Activated B cell treated with CpG ODN at 0.5 μM for 24 hours (primary cell): ENCODE data around the gene SPEM1. TPM values are rescaled to one million over a fixed set of nuclear protein-coding genes. Genes with fewer than 3 reads are reported as not detected.

Experiments
- ATAC-seq: fragments of 200-7000 bp; cut with Tn5 transposase; one replicate; pipeline ENCODE4 v1.10.0; 2021; ENCODE audit warnings: low read depth, mild to moderate bottlenecking, moderate library complexity
- CTCF ChIA-PET: fragments of 350-600 bp; sonication (Branson Sonifier 250); formaldehyde crosslinking; loops from one replicate; lab custom pipeline; 2021; ENCODE audit warnings: antibody characterized with exemption; lab: Charles Lee
- POLR2A ChIA-PET: fragments of 350-600 bp; sonication (Branson Sonifier 250); formaldehyde crosslinking; loops from one replicate; lab custom pipeline; 2021; ENCODE audit warnings: antibody characterized with exemption; lab: Charles Lee
- DNase-seq: peaks from one replicate; pipeline ENCODE4 v3.0.0; 2022
- H3K27ac Mint-ChIP-seq: one replicate; pipeline ENCODE4 v1.8.0; 2020; ENCODE audit warnings: mixed read lengths
- H3K27me3 Mint-ChIP-seq: one replicate; pipeline ENCODE4 v1.8.0; 2021; ENCODE audit warnings: mixed read lengths
- H3K36me3 Mint-ChIP-seq: one replicate; pipeline ENCODE4 v1.8.0; 2021; ENCODE audit warnings: low read depth, mixed read lengths
- H3K4me1 Mint-ChIP-seq: one replicate; pipeline ENCODE4 v1.8.0; 2021; ENCODE audit warnings: mixed read lengths
- H3K4me3 Mint-ChIP-seq: one replicate; pipeline ENCODE4 v1.8.0; 2020; ENCODE audit warnings: mild to moderate bottlenecking, mixed read lengths
- H3K9me3 Mint-ChIP-seq: one replicate; pipeline ENCODE4 v1.8.0; 2020; ENCODE audit warnings: mixed read lengths
- intact Hi-C: fragments of 100-400 bp; cut with micrococcal nuclease; formaldehyde crosslinking; loops from one replicate; pipeline ENCODE4 v1.15.1; 2024
- total RNA-seq: library from RNA; stranded (reverse); gene quantifications from 2 replicates; pipeline ENCODE4 v1.2.3, GENCODE V29; 2022
- TF ChIP-seq, protein P1 (sequence below): fragments of 200-600 bp; IDR thresholded peaks from one replicate; pipeline ENCODE4 v1.8.0; 2022; ENCODE audit warnings: antibody characterized with exemption, mild to moderate bottlenecking

The SPEM1 gene
- total RNA-seq, 1 donor from 2014 or later: not detected

DNA sequence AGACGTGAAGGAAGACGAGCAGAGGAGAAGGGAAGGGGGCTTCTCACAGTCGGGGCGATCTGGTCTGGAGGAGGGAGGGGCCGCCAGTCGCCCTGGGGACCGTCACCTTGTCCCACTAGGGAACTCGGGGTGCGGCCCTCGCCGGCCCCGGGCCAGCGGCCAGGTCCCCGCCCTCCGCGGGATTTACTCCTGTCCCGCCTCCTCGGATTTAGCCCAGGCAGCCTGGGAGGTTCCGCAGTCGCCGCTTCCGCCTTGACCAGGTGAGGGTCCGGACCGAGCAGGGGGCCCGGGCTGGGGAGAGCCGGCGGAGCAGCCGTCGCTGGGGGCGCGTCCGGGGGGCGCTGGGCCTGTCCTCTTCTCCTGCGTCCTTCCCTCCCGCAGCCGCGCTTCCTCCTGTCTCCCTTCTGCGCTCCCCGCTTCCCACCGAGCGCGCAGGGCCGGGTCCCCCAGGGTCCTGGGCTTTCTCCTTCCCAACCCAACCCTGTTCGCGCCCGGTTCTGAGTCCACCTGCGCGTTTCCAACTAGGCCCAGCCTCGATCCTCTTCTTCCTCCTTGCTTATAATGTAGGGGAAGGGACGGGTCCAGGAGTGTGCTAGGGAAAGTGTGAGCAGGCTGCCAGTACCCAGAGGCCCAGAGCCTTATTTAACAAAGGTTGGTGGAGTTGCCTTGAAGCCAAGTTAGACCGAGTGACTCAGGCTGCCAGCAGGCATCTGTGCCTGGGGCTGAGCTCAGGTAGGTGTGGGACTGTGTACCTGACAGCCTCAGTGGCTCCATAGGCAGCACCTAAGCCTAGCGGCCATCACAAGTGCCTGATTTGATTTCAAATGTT lies 39.1 kb upstream of the SPEM1 start, which contains the start of gene TNK1:
Gene TNK1, plus strand, starts transcription at position 235 of the 829 bp plus-strand sequence. CDS start 1,838 bp downstream, outside the sequence.
- intact Hi-C loops: no loop called here
- no peak for DNase-seq
- peaks cover 10% of the 10 kb centered on the region for H3K4me1 Mint-ChIP-seq
- H3K27me3 Mint-ChIP-seq: peaks cover 32% of the 10 kb centered on the region
- ChIA-PET CTCF (no interaction called here), POLR2A (no interaction called here)
- TF ChIP-seq, protein P1, sequence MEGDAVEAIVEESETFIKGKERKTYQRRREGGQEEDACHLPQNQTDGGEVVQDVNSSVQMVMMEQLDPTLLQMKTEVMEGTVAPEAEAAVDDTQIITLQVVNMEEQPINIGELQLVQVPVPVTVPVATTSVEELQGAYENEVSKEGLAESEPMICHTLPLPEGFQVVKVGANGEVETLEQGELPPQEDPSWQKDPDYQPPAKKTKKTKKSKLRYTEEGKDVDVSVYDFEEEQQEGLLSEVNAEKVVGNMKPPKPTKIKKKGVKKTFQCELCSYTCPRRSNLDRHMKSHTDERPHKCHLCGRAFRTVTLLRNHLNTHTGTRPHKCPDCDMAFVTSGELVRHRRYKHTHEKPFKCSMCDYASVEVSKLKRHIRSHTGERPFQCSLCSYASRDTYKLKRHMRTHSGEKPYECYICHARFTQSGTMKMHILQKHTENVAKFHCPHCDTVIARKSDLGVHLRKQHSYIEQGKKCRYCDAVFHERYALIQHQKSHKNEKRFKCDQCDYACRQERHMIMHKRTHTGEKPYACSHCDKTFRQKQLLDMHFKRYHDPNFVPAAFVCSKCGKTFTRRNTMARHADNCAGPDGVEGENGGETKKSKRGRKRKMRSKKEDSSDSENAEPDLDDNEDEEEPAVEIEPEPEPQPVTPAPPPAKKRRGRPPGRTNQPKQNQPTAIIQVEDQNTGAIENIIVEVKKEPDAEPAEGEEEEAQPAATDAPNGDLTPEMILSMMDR: no peak
- H3K4me3 Mint-ChIP-seq: no peak within 1 kb of the TSS
- ATAC-seq: no peak
- H3K9me3 Mint-ChIP-seq: peaks cover 4% of the 10 kb centered on the region
- no peak within 1 kb of the TSS for H3K27ac Mint-ChIP-seq
- H3K36me3 Mint-ChIP-seq: no peaks in the 10 kb centered on the region

DNA sequence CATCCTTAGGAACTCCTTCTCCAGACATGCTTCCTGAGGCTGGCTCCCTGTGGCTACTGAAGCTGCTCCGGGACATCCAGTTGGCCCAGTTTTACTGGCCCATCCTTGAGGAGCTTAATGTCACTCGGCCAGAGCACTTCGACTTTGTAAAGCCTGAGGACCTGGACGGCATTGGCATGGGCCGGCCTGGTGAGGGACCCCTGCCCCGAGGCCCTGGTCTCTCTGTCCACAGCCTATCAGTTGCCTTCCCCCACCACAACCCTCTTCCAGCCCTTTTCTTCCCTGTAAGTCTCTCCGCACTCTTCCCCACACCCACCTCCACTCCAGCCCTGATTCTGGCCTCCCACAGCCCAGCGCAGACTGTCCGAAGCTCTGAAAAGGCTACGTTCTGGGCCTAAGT lies 37.2 kb upstream of the SPEM1 start:
- no peak overlapping the region for H3K4me3 Mint-ChIP-seq
- no peak overlapping the region for H3K27ac Mint-ChIP-seq
- peaks cover 2% of the 10 kb centered on the region for H3K36me3 Mint-ChIP-seq
- ATAC-seq (no peak), DNase-seq (no peak)
- H3K4me1 Mint-ChIP-seq: peaks cover 10% of the 10 kb centered on the region
- peaks cover 29% of the 10 kb centered on the region for H3K27me3 Mint-ChIP-seq
- H3K9me3 Mint-ChIP-seq: peaks cover 4% of the 10 kb centered on the region
- intact Hi-C loops: no loop called here
- POLR2A ChIA-PET: interaction anchor here (1.0 to 1.9 kb wide), 3 partner anchors 11 to 53 kb away, joined by 3 to 7 read pairs (median 4); partner anchors contain the start of genes ACAP1, PLSCR3 and TMEM102
- CTCF ChIA-PET: no interaction called here
- TF ChIP-seq, protein P1: no peak

DNA sequence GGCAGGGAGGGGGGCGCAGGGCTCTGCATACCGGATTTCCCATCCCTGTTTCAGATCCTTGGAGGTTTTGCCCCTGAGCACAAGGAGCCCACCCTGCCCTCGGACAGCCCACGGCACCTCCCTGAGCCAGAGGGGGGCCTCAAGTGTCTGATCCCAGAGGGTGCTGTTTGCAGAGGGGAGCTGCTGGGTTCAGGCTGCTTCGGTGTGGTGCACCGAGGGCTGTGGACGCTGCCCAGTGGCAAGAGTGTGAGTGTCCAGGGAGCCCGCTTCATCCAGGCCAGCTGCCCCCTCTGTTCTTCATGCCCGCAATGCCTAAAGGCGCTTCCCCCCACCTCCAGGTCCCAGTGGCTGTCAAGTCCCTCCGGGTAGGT lies 36.8 kb upstream of the SPEM1 start:
- Mint-ChIP-seq H3K4me1 (peaks cover 10% of the 10 kb centered on the region), H3K27me3 (peaks cover 29% of the 10 kb centered on the region), H3K9me3 (peaks cover 4% of the 10 kb centered on the region), H3K27ac (no peak overlapping the region), H3K4me3 (no peak overlapping the region), H3K36me3 (peaks cover 2% of the 10 kb centered on the region)
- no peak for ATAC-seq
- ChIA-PET POLR2A (interaction anchor here (1.0 to 2.0 kb wide), 9 partner anchors 11 to 200 kb away, joined by 3 to 27 read pairs (median 4); partner anchors contain the start of genes ACAP1, MPDU1, PLSCR3 and POLR2A), CTCF (interaction anchor here (1.4 kb wide), 1 partner anchor 28 kb away, joined by 4 read pairs; the partner anchor contains the start of gene TMEM95)
- TF ChIP-seq, protein P1: no peak
- intact Hi-C loops: no loop called here
- no peak for DNase-seq

DNA sequence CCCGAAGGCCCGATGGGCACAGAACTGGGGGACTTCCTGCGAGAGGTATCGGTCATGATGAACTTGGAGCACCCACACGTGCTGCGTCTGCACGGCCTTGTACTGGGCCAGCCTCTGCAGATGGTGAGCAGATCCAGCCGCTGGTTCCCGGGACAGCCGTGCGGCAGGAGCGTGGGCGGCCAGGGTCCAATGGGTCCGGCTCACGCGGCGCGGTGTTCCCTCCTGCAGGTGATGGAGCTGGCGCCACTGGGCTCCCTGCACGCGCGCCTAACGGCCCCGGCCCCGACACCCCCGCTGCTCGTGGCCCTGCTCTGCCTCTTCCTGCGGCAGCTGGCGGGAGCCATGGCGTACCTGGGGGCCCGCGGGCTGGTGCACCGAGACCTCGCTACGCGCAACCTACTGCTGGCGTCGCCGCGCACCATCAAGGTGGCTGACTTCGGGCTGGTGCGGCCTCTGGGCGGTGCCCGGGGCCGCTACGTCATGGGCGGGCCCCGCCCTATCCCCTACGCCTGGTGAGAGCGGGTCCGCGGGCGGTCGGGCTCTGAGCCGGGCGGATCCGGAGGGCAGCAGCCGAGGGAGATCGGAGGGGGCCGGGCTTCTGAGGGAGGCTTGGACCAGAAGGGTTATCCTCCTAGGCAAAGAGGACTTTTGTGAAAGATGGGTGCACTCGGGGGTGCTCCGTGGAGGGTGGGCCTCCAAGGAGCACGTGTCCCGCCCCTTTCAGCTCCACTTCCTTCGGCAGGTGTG lies 36.2 kb upstream of the SPEM1 start:
- Mint-ChIP-seq H3K4me3 (peak overlapping the region; percentile 86), H3K4me1 (peaks cover 10% of the 10 kb centered on the region), H3K9me3 (peaks cover 4% of the 10 kb centered on the region), H3K27ac (peak overlapping the region; percentile 80), H3K36me3 (peaks cover 5% of the 10 kb centered on the region), H3K27me3 (peaks cover 29% of the 10 kb centered on the region)
- ChIA-PET CTCF (interaction anchor here (1.4 kb wide), 1 partner anchor 28 kb away, joined by 4 read pairs; the partner anchor contains the start of gene TMEM95), POLR2A (interaction anchor here (0.6 to 2.0 kb wide), 15 partner anchors 10 to 304 kb away, joined by 3 to 27 read pairs (median 4); partner anchors contain the start of genes ACAP1, MPDU1, NEURL4 and PLSCR3)
- TF ChIP-seq, protein P1: no peak
- DNase-seq (peak; percentile 82), ATAC-seq (peak; percentile 98)
- intact Hi-C loops: loop anchor here (1.0 to 2.0 kb wide), 5 partner anchors 10 to 100 kb away; partner anchors contain the start of genes PLSCR3, POLR2A, TMEM102 and TMEM256
